GM18498 (cell line): Measurements from ENCODE around the gene SLC16A13.
"Not testable (repeated sequence)": the region's sequence is repeated elsewhere in the genome, so short reads cannot be mapped to it uniquely, and the experiment has no call there.

Experiments
- ATAC-seq: cut with Tn5 transposase; IDR thresholded peaks from one replicate; pipeline ENCODE4 v1.9.1; 2021; ENCODE audit warnings: mild to moderate bottlenecking, moderate library complexity; ENCODE audit not compliant: unreplicated experiment

Gene SLC16A13, protein sequence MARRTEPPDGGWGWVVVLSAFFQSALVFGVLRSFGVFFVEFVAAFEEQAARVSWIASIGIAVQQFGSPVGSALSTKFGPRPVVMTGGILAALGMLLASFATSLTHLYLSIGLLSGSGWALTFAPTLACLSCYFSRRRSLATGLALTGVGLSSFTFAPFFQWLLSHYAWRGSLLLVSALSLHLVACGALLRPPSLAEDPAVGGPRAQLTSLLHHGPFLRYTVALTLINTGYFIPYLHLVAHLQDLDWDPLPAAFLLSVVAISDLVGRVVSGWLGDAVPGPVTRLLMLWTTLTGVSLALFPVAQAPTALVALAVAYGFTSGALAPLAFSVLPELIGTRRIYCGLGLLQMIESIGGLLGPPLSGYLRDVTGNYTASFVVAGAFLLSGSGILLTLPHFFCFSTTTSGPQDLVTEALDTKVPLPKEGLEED

GRCh38 chr17:7035591-7036368, at the start of gene SLC16A13:
Gene SLC16A13, plus strand, starts transcription at chr17:7036015. Its CDS starts 368 bp downstream, at chr17:7036383.
- ATAC-seq, result peak; percentile 87

- no peak for ATAC-seq
Observed at GRCh38 chr17:6986676-6987075, 49.1 kb upstream of the SLC16A13 start.

DNA sequence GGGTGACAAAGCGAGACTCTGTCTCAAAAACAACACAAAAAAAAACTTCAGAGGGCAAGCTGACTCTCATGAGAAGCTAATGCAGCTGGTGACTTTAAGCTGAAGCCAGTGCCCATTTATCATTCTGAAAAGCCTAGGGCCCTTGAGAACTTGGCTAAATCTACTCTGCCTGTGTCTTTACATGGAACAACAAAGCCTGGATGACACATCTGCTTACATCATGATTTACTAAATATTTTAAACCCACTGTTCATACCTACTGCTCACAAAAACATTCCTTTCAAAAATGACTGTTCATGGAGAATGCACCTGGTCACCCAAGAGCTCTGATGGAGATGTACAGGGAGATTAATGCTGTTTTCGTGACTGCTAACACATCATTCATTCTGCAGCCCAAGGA, 46.0 kb upstream of the SLC16A13 start:
- ATAC-seq, result no peak

- not testable (repeated sequence) for ATAC-seq
Observed at GRCh38 chr17:6993613-6994056, 42.2 kb upstream of the SLC16A13 start.

- no peak for ATAC-seq
Observed at GRCh38 chr17:6994118-6994598, 41.7 kb upstream of the SLC16A13 start.

DNA sequence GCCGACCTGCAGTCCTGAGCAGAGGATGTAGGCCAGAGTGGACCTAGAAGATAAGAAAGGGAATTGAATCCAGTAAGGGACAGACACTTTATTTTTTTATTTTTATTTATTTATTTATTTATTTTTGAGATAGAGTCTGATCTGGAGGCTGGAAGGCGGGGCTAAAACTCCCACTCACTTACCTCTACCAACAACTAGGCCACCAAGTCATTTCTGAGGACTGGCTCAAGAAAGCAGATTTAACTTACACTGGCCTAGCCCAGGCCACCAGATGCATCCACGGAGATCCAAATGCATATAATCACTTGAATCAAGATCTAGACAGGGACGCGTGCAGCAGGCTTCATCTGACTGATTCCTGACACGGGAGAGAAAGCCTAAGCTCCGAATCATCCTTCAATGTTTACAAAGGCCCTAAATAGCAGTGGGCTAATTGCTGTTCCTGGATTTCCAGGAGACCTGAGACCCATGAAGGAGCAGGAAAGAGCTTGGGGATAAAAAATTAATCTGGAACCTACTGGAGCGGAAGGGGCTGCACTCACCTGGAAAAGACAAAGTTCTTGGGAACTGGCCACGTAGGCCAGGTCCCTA, 41.1 kb upstream of the SLC16A13 start:
- ATAC-seq, result no peak

GRCh38 chr17:6995500-6996255, 40.1 kb upstream of the SLC16A13 start, which contains the start of gene ALOX12:
Gene ALOX12, plus strand, starts transcription at chr17:6996049. Its CDS starts 69 bp downstream, at chr17:6996118.
- no peak for ATAC-seq

DNA sequence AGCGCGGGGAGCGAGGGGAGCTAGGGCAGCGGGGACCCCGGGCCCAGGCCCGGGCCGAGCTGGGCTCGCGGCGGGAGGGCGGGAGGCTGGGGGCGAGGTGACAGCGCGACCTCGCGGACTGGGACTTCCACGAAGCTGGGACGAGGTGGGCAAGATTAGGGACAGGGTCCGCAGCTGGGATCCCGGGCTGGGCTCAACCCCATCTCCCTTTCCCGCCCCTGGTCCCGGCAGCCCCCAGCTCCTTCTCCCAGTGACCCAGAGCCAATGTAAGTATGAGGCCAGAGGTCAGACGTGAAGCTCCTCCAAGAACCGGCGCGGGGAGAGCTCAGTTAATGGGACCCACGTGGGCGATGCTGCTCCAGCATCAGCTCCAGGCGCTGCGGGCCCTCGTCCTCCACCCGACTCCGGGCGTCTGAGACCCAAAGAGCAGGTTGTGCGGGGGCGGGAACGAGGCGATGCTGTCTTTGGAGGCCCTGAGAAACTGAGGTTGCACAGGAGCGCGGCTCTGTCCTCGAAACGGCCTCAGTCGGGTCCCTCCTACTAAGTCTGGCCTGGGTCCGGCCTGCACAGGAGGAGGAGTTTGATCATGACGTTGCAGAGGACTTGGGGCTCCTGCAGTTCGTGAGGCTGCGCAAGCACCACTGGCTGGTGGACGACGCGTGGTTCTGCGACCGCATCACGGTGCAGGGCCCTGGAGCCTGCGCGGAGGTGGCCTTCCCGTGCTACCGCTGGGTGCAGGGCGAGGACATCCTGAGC, 39.4 kb upstream of the SLC16A13 start:
- ATAC-seq, result no peak

GRCh38 chr17:6997171-6997570, 38.6 kb upstream of the SLC16A13 start:
- no peak for ATAC-seq

GRCh38 chr17:6998855-6999508, 36.8 kb upstream of the SLC16A13 start:
- no peak for ATAC-seq

DNA sequence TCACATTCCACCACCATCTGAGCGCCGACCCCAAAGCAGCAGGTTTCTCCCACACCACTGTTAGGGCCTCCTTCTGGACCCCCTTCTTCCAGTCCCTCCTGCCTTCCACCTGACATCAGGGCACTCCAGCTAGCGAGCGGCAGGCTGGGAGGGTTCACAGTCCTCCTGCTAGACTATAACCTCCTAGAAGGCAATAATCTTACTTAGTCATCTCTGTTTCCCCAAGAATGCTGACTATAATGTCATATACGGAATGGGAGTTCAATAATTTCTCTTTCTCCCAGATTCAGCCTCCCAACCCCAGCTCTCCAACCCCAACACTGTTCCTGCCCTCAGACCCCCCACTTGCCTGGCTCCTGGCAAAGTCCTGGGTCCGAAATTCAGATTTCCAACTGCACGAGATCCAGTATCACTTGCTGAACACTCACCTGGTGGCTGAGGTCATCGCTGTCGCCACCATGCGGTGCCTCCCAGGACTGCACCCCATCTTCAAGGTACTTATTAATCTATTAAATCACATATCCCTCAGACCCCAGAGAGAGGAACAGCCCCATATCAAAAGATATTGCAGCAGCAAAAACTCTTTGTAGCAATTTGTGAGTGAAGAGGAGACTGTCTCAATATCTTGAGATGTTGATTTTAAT, 34.4 kb upstream of the SLC16A13 start:
- ATAC-seq, result no peak

DNA sequence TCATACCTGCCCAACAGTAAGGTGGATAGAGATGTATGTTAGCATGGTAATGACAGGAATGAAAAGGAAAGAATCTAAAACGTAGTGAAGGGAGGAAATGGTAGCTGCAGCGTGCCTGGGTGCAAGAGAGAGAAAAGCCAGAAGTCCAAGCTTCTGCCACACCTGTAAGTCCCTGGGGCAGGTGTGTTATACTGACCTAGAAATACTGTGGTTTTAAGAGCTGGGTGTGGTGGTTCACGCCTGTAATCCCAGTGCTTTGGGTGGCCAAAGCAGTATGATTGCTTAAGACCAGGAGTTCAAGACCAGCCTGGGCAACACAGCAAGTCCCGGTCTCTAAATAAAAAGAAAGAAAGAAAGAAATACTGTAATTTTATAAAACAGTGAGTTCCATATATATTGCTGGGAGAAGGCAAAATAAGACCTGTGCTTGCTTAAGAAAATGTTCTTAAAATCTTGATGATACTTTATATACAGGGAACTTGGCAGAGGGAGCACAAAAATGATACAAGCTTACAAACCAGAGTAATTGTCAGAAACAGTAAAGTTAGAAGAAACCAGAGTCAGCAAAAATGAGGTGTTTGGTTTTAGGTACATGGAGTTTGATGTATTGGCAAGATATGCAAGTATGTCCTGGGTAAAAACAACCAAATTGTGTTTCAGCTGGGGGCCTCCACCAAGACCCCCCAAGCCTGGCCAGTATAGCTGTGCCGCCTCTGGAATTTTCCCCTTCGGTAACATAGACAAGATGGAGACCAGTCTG, 33.3 kb upstream of the SLC16A13 start:
- ATAC-seq, result no peak

GRCh38 chr17:7003745-7004144, 32.1 kb upstream of the SLC16A13 start:
- ATAC-seq, result no peak

DNA sequence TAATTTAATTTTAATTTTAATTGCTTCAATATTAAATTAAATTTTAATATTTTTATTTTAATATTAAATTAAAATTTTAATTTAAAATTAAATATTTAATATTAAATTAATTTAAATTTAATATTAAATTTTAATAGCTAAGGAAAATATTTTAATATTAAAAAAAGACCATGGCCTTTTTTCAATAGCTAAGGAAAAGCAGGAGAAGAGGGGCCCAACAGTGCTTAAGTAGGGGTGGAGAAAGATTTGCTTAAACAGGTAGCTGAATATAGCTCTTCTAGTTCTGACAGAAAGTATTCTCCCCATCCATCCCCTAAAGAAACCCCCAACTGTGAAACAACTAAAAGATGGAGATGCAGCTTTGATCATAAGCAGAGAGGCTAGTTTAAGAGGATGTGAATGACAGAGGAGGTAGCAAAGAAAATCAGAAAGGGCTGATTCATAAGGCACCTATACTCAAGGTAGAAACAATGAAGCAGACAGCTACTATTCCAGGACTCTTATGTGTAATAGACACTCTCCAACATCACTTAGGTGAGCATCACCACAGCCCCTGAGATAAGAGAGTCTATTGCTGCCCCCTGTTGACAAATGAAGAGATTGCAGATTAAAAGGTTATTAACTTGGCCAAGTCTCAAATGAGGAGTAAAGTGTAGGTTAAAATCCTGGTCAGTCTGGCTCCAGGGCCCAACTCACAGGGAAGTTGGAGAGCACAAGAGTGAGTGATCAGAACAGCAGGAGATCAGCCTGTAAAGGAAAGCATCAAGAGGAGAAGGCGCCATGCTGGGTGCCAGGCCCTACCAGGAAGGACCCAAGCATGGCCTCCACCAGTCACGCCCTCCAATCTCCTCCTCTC, 31.2 kb upstream of the SLC16A13 start:
- ATAC-seq, result no peak

DNA sequence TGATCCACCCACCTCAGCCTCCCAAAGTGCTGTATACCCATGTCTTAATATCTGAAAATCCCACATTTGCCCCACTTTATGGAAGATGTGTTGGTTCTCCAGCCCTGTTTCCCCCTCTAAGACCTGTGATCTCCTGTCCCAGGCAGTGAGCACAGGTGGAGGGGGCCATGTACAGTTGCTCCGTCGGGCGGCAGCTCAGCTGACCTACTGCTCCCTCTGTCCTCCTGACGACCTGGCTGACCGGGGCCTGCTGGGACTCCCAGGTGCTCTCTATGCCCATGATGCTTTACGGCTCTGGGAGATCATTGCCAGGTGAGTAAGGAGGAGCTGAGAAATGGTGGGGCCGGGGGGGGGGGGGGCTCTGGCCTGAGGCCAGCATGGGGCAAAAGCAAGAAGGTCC, 30.1 kb upstream of the SLC16A13 start:
- ATAC-seq, result no peak

DNA sequence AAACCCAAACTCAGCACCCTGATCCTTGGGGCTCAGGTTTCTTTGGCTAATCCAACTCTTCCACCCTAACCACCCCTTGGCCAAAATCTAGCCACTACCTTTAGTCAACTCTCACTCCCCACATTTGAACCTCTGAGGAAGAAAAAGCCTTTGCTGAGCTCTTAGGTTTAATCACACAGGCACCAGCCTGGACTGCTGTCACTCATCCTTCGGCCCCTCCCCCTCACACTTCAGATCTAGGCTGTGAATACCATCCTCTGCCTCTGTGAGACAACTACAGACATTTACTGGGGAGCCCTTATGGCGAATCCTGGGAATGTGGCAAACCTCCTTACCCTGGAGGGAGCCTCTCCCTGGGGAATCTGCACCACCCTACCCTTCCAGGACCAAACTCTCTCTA, 28.7 kb upstream of the SLC16A13 start:
- ATAC-seq, result no peak

- no peak for ATAC-seq
Observed at GRCh38 chr17:7010523-7010922, 25.3 kb upstream of the SLC16A13 start.
